Gastroesophageal sphincter (tissue), 3 donors: Measurements from ENCODE around the gene VAMP8.

Experiments
- CTCF ChIP-seq, 4 experiments: fragments of 200-600 bp in 2 of 4; fragments of 450-650 bp in 2 of 4; sonication (generic) in 1 of 4; IDR thresholded peaks; one replicate each; pipeline ENCODE4 v1.5.1; 2017 to 2019; ENCODE audit warnings: antibody characterized with exemption in 4 of 4, mild to moderate bottlenecking in 2 of 4, moderate library complexity in 2 of 4
- POLR2AphosphoS5 ChIP-seq: sonication (generic); formaldehyde crosslinking; IDR thresholded peaks from one replicate; pipeline ENCODE4 v1.6.1; 2017; ENCODE audit warnings: antibody characterized with exemption

- no peak for TF ChIP-seq CTCF (IDR thresholded peaks at IDR 0.05)
- no peak for TF ChIP-seq POLR2AphosphoS5
Measured at GRCh38 chr2:85577386-85578242, at the start of gene VAMP8.
